Thyroid gland (tissue), 4 donors: ENCODE data around the gene HIVEP1.

Experiments used
- CTCF ChIP-seq, 6 experiments: fragments of 200-600 bp in 3 of 6; fragments of 450-650 bp in 3 of 6; sonication (generic) in 3 of 6; IDR thresholded peaks; one replicate each; pipeline ENCODE4 v1.5.1; 2016 to 2019; ENCODE audit warnings: antibody characterized with exemption in 6 of 6, mild to moderate bottlenecking in 2 of 6, inconsistent platforms in 1 of 6, moderate library complexity in 1 of 6
- POLR2A ChIP-seq, 2 donors: fragments of 450-650 bp; IDR thresholded peaks; one replicate each; pipeline ENCODE4 v1.6.1; 2017; ENCODE audit warnings: antibody characterized with exemption in 2 of 2, mild to moderate bottlenecking in 2 of 2, moderate library complexity in 1 of 2

GRCh38 chr6:12163149-12163548 is 151.0 kb downstream of the HIVEP1 start:
- TF ChIP-seq CTCF (IDR thresholded peaks at IDR 0.05) (no peak), POLR2A (IDR thresholded peaks at IDR 0.05) (no peak)
